Smooth muscle cell (in vitro differentiated cells): ENCODE measurements around the gene CENPX. TPM values are rescaled to one million over a fixed set of nuclear protein-coding genes. Genes with fewer than 3 reads are reported as not detected.

ENCODE experiments used
- DNase-seq: peaks from one replicate; lab custom pipeline; 2025; ENCODE audit not compliant: unreplicated experiment; lab: John Stamatoyannopoulos, UW
- H2AFZ ChIP-seq: fragments of 200-600 bp; sonication (generic); 2 replicates; pipeline ENCODE4 v1.6.0; 2016; ENCODE audit warnings: antibody characterized with exemption, low read depth, mild to moderate bottlenecking
- H3F3A ChIP-seq: fragments of 200-600 bp; sonication (generic); 2 replicates; pipeline ENCODE4 v1.6.0; 2017; ENCODE audit warnings: antibody characterized with exemption, low read depth
- H3K27ac ChIP-seq: fragments of 200-600 bp; sonication (generic); 2 replicates; pipeline ENCODE4 v1.5.1; 2016; ENCODE audit warnings: low read depth, mild to moderate bottlenecking
- H3K27me3 ChIP-seq: fragments of 200-600 bp; sonication (generic); 2 replicates; pipeline ENCODE4 v1.6.1; 2016; ENCODE audit warnings: low read depth, mild to moderate bottlenecking
- H3K36me3 ChIP-seq: fragments of 200-600 bp; sonication (generic); 2 replicates; pipeline ENCODE4 v1.5.1; 2016; ENCODE audit warnings: low read depth
- H3K4me1 ChIP-seq: fragments of 200-600 bp; sonication (generic); 2 replicates; pipeline ENCODE4 v1.5.1; 2016; ENCODE audit warnings: low read depth
- H3K4me2 ChIP-seq: fragments of 200-600 bp; sonication (generic); 2 replicates; pipeline ENCODE4 v1.6.0; 2016; ENCODE audit warnings: mild to moderate bottlenecking
- H3K4me3 ChIP-seq: fragments of 200-600 bp; sonication (generic); 2 replicates; pipeline ENCODE4 v1.5.1; 2016; ENCODE audit warnings: mild to moderate bottlenecking
- H3K79me2 ChIP-seq: fragments of 200-600 bp; sonication (generic); 2 replicates; pipeline ENCODE4 v1.6.0; 2016; ENCODE audit warnings: low read depth, mild to moderate bottlenecking
- H3K9ac ChIP-seq: fragments of 200-600 bp; sonication (generic); 2 replicates; pipeline ENCODE4 v1.6.0; 2016; ENCODE audit warnings: low read depth
- H3K9me3 ChIP-seq: fragments of 200-600 bp; sonication (generic); replicated peaks from 2 replicates; pipeline ENCODE4 v1.5.1; 2016; ENCODE audit warnings: low read depth
- H4K20me1 ChIP-seq: fragments of 200-600 bp; sonication (generic); 2 replicates; pipeline ENCODE4 v1.6.0; 2016; ENCODE audit warnings: low read depth
- WGBS: methylation state at CpG from one replicate; pipeline ENCODE4 v1.1.7; 2016; ENCODE audit warnings: low lambda C conversion rate; 5-methylcytosine and 5-hydroxymethylcytosine counted together
- polyA plus RNA-seq: library from polyadenylated mRNA; unstranded; fragments of >200 nt; fragmentation: Nextera tagmentation; extraction: Ambion mirVana; gene quantifications from 2 replicates; pipeline ENCODE4 v1.2.1, GENCODE V29; 2016
- total RNA-seq: library from RNA; depleted of rRNA; stranded (reverse); fragments of >200 nt; gene quantifications from 2 replicates; pipeline ENCODE4 v1.2.3, GENCODE V29; 2014
- TF ChIP-seq, protein P1 (sequence below): fragments of 200-600 bp; sonication (generic); IDR thresholded peaks from 2 replicates; pipeline ENCODE4 v1.5.1; 2017; ENCODE audit warnings: borderline replicate concordance, mild to moderate bottlenecking, antibody characterized with exemption; ENCODE audit not compliant: insufficient read depth, poor library complexity, severe bottlenecking

The CENPX gene
- total and polyA plus RNA-seq, 2 experiments from 2014 or later = 44.6 to 57.5 TPM

- Histone ChIP-seq H3K4me1 (peaks cover 6% of the 10 kb centered on the region), H3K9me3 (no peaks in the 10 kb centered on the region), H3K79me2 (no peaks in the 10 kb centered on the region), H3K4me2 (no peak overlapping the region), H3K4me3 (no peak overlapping the region), H2AFZ (no peak overlapping the region), H3F3A (no peaks in the 10 kb centered on the region), H3K9ac (no peak overlapping the region), H3K27ac (no peak overlapping the region), H3K36me3 (no peaks in the 10 kb centered on the region), H4K20me1 (no peaks in the 10 kb centered on the region), H3K27me3 (no peaks in the 10 kb centered on the region)
- TF ChIP-seq, protein P1, sequence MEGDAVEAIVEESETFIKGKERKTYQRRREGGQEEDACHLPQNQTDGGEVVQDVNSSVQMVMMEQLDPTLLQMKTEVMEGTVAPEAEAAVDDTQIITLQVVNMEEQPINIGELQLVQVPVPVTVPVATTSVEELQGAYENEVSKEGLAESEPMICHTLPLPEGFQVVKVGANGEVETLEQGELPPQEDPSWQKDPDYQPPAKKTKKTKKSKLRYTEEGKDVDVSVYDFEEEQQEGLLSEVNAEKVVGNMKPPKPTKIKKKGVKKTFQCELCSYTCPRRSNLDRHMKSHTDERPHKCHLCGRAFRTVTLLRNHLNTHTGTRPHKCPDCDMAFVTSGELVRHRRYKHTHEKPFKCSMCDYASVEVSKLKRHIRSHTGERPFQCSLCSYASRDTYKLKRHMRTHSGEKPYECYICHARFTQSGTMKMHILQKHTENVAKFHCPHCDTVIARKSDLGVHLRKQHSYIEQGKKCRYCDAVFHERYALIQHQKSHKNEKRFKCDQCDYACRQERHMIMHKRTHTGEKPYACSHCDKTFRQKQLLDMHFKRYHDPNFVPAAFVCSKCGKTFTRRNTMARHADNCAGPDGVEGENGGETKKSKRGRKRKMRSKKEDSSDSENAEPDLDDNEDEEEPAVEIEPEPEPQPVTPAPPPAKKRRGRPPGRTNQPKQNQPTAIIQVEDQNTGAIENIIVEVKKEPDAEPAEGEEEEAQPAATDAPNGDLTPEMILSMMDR = no peak
- no peak for DNase-seq
- WGBS = 95% methylated on average over 27 of the region's 28 CpGs
These were observed 13.7 kb downstream of the CENPX start for GRCh38 chr17:82008941-82009405.

DNA sequence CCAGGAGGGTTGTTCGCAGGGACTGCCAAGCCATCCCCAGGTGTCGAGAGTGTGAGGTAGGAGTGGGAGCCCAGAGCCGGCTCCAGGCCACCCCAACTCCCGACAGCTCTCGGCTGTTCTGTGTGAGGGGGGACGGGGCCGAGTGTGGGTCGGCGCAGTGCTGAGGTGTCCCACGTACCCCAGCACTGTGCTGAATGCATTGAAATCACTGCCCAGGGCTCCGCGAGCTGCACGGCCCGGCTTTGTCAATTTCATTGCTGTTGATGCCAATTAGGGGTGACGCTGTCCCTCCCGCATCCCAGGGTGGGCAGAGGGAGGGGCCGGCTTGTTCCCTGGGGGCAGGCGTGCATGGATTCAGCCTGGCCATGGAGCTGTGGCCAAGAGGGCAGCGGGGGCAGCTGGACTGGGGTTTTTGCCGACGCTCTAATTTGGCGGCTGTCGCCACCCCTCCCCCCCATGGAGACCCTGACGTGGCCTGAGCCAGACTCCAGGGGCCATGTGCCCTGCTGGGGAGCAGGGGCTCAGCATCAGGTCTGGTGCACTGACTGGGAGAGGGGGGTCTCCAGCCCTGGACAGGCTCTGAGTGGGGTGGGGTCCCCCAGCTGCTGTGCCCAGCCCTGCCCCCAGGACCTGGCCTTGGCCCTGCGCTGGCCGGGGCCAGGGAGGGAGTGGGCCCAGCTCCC lies 14.3 kb downstream of the CENPX start:
- Histone ChIP-seq H3K27ac (no peak overlapping the region), H4K20me1 (no peaks in the 10 kb centered on the region), H3K9ac (no peak overlapping the region), H3F3A (no peaks in the 10 kb centered on the region), H3K36me3 (no peaks in the 10 kb centered on the region), H3K79me2 (no peaks in the 10 kb centered on the region), H3K27me3 (no peaks in the 10 kb centered on the region), H3K4me3 (no peak overlapping the region), H3K9me3 (no peaks in the 10 kb centered on the region), H2AFZ (no peak overlapping the region), H3K4me2 (no peak overlapping the region), H3K4me1 (peaks cover 6% of the 10 kb centered on the region)
- TF ChIP-seq, protein P1 = no peak
- WGBS = 95% methylated on average over 22 of the region's 26 CpGs
- DNase-seq = no peak

DNA sequence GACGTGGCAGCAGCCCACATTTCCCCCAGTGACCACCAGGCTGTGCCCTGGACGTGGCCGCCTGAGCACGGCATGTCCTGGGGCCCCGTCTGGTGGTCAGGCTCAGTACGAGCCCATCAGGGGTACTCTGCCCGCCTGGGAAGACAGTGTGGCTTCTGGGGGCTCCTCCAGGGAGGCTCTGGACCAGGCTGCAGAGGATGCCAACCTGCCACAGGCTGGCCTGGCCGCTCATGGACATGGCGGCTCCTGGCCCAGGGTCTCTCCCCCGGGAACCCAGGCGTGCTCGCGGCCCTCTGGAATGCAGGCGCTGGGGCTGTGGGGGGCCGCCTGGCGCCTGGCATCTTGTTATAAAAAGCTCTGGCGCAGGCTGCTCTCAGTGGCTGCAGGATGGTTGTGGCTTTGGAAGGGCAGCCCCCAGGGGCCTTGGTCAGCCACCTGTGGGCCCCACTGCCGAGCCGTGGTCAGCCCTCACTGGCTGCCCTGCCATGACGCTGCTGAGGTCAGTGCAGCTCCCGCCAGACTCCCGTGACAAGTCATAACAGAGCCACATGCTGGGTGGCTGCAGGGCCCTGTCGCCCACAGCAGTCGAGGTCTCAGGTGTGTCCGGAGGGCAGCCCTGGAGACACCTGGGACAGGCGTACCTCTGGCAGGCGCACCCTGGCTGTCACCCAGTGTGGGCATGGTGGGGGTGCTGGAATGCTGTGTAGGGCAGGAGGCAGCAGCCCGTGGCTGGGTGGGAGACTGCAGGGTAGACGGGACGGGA lies 15.0 kb downstream of the CENPX start:
- Histone ChIP-seq H3K36me3 (no peaks in the 10 kb centered on the region), H3K4me1 (peaks cover 6% of the 10 kb centered on the region), H3K9me3 (no peaks in the 10 kb centered on the region), H3K4me3 (no peak overlapping the region), H3K79me2 (no peaks in the 10 kb centered on the region), H3K27me3 (no peaks in the 10 kb centered on the region), H3K9ac (no peak overlapping the region), H3K27ac (no peak overlapping the region), H2AFZ (no peak overlapping the region), H4K20me1 (no peaks in the 10 kb centered on the region), H3F3A (peaks cover 7% of the 10 kb centered on the region), H3K4me2 (no peak overlapping the region)
- 96% methylated on average over 30 of the region's 30 CpGs for WGBS
- DNase-seq = no peak
- TF ChIP-seq, protein P1 = no peak

DNA sequence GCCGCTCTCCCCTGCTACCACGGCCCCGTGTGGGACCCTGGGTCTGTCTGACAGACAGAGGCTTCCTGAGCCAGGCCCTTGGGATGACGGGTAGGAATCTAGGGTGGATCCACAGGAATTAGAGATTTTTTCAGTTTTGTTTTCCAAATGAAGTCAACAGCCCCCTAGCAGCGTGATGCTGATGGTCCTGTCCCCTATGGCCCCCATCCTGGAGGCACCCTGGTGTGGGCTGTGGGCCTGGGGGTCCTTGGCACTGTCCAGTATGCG lies 15.5 kb downstream of the CENPX start:
- TF ChIP-seq, protein P1 = no peak
- no peak overlapping the region for H2AFZ ChIP-seq
- no peaks in the 10 kb centered on the region for H4K20me1 ChIP-seq
- no peak for DNase-seq
- H3K9me3 ChIP-seq = no peaks in the 10 kb centered on the region
- no peak overlapping the region for H3K9ac ChIP-seq
- no peak overlapping the region for H3K4me3 ChIP-seq
- H3K79me2 ChIP-seq = no peaks in the 10 kb centered on the region
- WGBS = 88% methylated on average over 6 of the region's 6 CpGs
- H3K27ac ChIP-seq = no peak overlapping the region
- H3K36me3 ChIP-seq = no peaks in the 10 kb centered on the region
- H3K4me2 ChIP-seq = no peak overlapping the region
- H3K27me3 ChIP-seq = no peaks in the 10 kb centered on the region
- H3K4me1 ChIP-seq = peaks cover 6% of the 10 kb centered on the region
- H3F3A ChIP-seq = peaks cover 12% of the 10 kb centered on the region
